HG03457 (cell line): ENCODE data around the gene ALG6.
"Not testable (repeated sequence)": the region's sequence is repeated elsewhere in the genome, so short reads cannot be mapped to it uniquely, and the experiment has no call there.

Source experiments
- ATAC-seq: cut with Tn5 transposase; IDR thresholded peaks from one replicate; pipeline ENCODE4 v1.9.1; 2021; ENCODE audit warnings: moderate number of reproducible peaks; ENCODE audit not compliant: unreplicated experiment

Gene ALG6

GRCh38 chr1:63411066-63411465 is 43.6 kb downstream of the ALG6 start:
- no peak for ATAC-seq

GRCh38 chr1:63413394-63413793 is 46.0 kb downstream of the ALG6 start:
- ATAC-seq = no peak

- no peak for ATAC-seq
Measured at GRCh38 chr1:63414691-63415365, 47.4 kb downstream of the ALG6 start.

GRCh38 chr1:63418101-63418500 is 50.7 kb downstream of the ALG6 start:
- no peak for ATAC-seq

GRCh38 chr1:63420746-63421145 is 53.3 kb downstream of the ALG6 start:
- ATAC-seq = not testable (repeated sequence)

- no peak for ATAC-seq
Measured at GRCh38 chr1:63423649-63424048, 56.2 kb downstream of the ALG6 start.

GRCh38 chr1:63428815-63429214 is 61.4 kb downstream of the ALG6 start:
- ATAC-seq = no peak

- no peak for ATAC-seq
Measured at GRCh38 chr1:63429281-63429680, 61.9 kb downstream of the ALG6 start.

- ATAC-seq = no peak
Measured at GRCh38 chr1:63435161-63435560, 67.7 kb downstream of the ALG6 start.

GRCh38 chr1:63442141-63442475 is 74.7 kb downstream of the ALG6 start:
- no peak for ATAC-seq

- ATAC-seq = no peak
Measured at GRCh38 chr1:63448731-63449246, 81.4 kb downstream of the ALG6 start.

GRCh38 chr1:63450416-63450815 is 83.0 kb downstream of the ALG6 start:
- ATAC-seq = no peak

- no peak for ATAC-seq
Measured at GRCh38 chr1:63453232-63453631, 85.8 kb downstream of the ALG6 start.

GRCh38 chr1:63454269-63454668 is 86.8 kb downstream of the ALG6 start:
- ATAC-seq = no peak

GRCh38 chr1:63458750-63459149 is 91.3 kb downstream of the ALG6 start:
- ATAC-seq = no peak

GRCh38 chr1:63461661-63462230 is 94.3 kb downstream of the ALG6 start:
- ATAC-seq = no peak

GRCh38 chr1:63463248-63463647 is 95.8 kb downstream of the ALG6 start:
- ATAC-seq = no peak

GRCh38 chr1:63466181-63466580 is 98.8 kb downstream of the ALG6 start:
- no peak for ATAC-seq

- ATAC-seq = no peak
Measured at GRCh38 chr1:63466759-63467158, 99.3 kb downstream of the ALG6 start.

GRCh38 chr1:63468683-63469082 is 101.3 kb downstream of the ALG6 start:
- not testable (repeated sequence) for ATAC-seq

- no peak for ATAC-seq
Measured at GRCh38 chr1:63475761-63476160, 108.3 kb downstream of the ALG6 start.

GRCh38 chr1:63480057-63480456 is 112.6 kb downstream of the ALG6 start:
- no peak for ATAC-seq

- no peak for ATAC-seq
Measured at GRCh38 chr1:63486629-63487028, 119.2 kb downstream of the ALG6 start.
